ENCODE measurements around the gene AREL1.
A peak's percentile ranks its signal among the peaks of the same experiment; 100 is the strongest.
"Not testable (repeated sequence)": the region's sequence is repeated elsewhere in the genome, so short reads cannot be mapped to it uniquely, and the experiment has no call there.

The AREL1 gene, protein sequence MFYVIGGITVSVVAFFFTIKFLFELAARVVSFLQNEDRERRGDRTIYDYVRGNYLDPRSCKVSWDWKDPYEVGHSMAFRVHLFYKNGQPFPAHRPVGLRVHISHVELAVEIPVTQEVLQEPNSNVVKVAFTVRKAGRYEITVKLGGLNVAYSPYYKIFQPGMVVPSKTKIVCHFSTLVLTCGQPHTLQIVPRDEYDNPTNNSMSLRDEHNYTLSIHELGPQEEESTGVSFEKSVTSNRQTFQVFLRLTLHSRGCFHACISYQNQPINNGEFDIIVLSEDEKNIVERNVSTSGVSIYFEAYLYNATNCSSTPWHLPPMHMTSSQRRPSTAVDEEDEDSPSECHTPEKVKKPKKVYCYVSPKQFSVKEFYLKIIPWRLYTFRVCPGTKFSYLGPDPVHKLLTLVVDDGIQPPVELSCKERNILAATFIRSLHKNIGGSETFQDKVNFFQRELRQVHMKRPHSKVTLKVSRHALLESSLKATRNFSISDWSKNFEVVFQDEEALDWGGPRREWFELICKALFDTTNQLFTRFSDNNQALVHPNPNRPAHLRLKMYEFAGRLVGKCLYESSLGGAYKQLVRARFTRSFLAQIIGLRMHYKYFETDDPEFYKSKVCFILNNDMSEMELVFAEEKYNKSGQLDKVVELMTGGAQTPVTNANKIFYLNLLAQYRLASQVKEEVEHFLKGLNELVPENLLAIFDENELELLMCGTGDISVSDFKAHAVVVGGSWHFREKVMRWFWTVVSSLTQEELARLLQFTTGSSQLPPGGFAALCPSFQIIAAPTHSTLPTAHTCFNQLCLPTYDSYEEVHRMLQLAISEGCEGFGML

DNA sequence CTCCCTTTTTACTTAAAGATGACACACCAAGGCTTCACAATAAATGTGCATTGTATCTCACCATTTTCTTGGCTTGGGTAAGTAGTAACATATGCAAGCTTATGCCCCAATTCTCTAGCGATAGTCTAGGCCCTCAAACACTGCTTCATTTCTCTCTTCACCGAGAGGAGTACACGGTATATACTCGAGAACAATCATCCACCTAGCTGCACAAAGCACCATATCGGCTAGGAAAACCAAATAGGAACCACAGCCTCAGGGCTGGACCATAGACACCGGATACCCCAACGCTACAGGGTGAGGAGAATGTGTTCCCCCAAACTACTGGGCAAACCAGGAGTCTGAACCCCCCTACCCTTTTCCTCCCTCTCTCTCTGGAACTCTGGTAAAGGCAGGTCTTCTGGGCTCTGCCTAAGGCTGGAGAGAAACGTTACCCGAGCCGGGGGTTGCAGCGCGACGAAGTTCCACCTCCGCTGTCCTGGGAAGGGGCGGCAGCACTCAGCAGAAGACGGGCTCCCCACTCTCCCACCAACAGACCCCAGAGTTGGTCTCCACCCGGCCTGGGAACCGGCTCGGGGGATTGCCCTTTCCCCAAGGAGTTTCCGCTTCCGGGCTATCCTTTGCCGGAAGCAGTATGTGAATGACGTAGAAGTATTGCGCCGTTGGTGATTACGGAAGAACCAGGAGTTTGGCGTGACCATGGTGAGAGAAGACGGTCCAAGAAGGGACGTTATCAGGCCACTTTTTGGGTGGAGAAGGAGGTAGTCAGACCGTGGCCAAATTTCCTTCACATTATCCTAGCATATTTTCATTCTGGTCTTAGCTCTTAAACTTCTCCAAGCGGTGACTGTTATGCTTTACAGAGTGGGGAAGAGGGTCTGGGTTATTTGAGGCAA, at the start of gene AREL1, which contains the start of gene FCF1:
Gene AREL1 (minus strand): TSS at position 582 of the 896 bp plus-strand sequence. CDS start 27,465 bp downstream, outside the sequence.
Gene FCF1 (plus strand): TSS at position 646 of the 896 bp plus-strand sequence. CDS start 54 bp downstream, at position 700.
- peak; percentile 90 for DNase-seq (ENCODE audit: low read depth)
- TF ChIP-seq, protein P1, sequence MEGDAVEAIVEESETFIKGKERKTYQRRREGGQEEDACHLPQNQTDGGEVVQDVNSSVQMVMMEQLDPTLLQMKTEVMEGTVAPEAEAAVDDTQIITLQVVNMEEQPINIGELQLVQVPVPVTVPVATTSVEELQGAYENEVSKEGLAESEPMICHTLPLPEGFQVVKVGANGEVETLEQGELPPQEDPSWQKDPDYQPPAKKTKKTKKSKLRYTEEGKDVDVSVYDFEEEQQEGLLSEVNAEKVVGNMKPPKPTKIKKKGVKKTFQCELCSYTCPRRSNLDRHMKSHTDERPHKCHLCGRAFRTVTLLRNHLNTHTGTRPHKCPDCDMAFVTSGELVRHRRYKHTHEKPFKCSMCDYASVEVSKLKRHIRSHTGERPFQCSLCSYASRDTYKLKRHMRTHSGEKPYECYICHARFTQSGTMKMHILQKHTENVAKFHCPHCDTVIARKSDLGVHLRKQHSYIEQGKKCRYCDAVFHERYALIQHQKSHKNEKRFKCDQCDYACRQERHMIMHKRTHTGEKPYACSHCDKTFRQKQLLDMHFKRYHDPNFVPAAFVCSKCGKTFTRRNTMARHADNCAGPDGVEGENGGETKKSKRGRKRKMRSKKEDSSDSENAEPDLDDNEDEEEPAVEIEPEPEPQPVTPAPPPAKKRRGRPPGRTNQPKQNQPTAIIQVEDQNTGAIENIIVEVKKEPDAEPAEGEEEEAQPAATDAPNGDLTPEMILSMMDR (conservative IDR thresholded peaks at IDR 0.05; ENCODE audit: control insufficient read depth, insufficient read depth, low read depth, low read length), result no peak
- H3K4me3 ChIP-seq (ENCODE audit: control insufficient read depth, low read depth, low read length), result peak within 1 kb of the TSS; percentile 87

DNA sequence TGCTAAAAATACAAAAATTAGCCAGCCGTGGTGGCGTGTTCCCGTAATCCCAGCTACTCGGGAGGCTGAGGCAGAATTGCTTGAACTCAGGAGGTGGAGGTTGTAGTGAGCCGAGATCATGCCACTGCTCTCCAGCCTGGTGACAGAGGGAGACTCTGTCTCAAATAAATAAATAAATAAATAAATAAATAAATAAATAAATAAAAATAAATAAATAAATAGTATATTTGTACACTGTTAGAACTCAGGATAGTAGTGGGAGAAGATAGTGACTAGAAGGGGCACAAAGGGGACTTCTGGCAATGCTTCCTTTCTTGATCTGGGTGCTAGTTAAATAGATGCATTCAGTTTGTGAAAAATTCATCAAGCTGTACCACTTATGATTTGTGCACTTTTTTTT, 45.6 kb upstream of the AREL1 start:
- not testable (repeated sequence) for DNase-seq (ENCODE audit: low read depth); H3K4me3 ChIP-seq (ENCODE audit: control insufficient read depth, low read depth, low read length)

DNA sequence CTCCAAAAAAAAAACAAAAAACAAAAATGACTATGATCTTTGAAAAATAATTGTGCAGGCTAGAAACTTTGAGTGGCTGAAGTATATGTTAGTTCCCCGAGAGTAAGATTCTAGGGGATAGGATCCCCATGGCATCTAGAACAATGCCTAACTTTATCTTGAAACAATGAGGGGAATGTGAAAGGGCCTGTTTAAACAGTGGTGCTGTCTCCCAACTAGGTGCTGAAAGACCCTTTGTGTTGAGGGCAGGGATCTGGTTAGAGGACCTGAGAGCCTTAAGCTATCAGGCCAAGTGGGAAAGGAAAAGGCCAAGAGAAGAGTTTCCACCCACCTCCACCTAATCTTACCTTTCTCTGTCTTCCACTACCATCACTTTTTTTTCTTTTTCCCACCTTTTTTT, 43.4 kb upstream of the AREL1 start:
- DNase-seq (ENCODE audit: low read depth), result no peak
- no peak overlapping the region for H3K4me3 ChIP-seq (ENCODE audit: control insufficient read depth, low read depth, low read length)
- TF ChIP-seq, protein P1 (conservative IDR thresholded peaks at IDR 0.05; ENCODE audit: control insufficient read depth, insufficient read depth, low read depth, low read length), result no peak

DNA sequence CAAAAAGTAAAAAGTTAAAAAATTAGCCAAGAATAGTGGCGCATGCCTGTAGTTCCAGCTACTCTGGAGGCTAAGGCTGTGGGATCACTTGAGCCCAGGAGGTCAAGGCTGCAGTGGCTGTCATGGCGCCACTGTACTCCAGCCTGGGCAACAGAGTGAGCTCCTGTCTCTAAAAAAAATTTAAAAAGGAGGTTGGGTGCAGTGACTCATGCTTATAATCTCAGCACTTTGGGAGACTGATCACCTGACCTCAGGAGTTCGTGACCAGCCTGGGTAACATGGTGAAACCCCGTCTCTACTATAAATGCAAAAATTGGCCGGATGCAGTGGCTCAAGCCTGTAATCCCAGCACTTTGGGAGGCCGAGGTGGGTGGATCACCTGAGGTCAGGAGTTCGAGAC, 42.0 kb upstream of the AREL1 start:
- no peak overlapping the region for H3K4me3 ChIP-seq (ENCODE audit: control insufficient read depth, low read depth, low read length)
- TF ChIP-seq, protein P1 (conservative IDR thresholded peaks at IDR 0.05; ENCODE audit: control insufficient read depth, insufficient read depth, low read depth, low read length), result no peak
- no peak for DNase-seq (ENCODE audit: low read depth)

DNA sequence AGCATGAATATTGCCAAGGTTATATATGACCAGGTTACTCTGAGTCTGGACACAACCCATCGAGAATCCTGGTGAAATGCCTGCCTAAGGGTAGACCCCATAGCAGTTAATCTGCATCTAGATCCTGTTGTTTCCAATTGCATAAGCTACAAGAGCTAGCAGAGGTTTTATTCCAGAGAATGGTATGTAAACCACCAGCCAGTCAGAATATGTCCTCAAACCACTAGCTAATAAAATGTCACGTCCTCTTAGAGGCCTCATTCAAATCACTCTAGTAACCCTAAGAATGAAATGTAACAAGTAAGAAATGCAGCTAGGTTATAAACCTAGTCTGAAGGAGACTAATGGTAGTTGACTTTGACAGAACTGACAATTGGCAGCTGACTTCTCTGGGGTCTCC, 41.3 kb upstream of the AREL1 start:
- TF ChIP-seq, protein P1 (conservative IDR thresholded peaks at IDR 0.05; ENCODE audit: control insufficient read depth, insufficient read depth, low read depth, low read length), result no peak
- no peak overlapping the region for H3K4me3 ChIP-seq (ENCODE audit: control insufficient read depth, low read depth, low read length)

DNA sequence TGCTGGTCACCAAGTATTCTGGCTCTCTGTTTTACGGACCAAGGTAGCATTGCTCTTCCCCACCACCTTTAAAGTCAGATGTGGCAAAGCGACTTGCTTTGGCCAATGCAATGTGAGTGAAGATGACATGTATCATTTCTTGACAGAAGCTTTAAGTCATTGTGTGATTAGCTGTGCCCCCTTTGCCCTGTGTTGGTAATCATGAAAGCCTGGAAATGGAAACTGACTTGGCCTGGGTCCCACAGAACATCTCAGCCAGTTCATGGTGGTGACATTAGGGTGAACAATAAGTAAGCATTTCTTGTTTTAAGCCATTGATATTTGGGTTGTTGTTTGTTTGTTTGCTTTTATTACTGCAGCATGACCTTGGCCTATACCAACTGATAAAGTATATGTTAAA, 34.4 kb upstream of the AREL1 start:
- no peak for DNase-seq (ENCODE audit: low read depth)
- TF ChIP-seq, protein P1 (conservative IDR thresholded peaks at IDR 0.05; ENCODE audit: control insufficient read depth, insufficient read depth, low read depth, low read length), result no peak
- no peak overlapping the region for H3K4me3 ChIP-seq (ENCODE audit: control insufficient read depth, low read depth, low read length)

More for the DNA sequence above, 41.3 kb upstream of the AREL1 start:
- no peak for DNase-seq (ENCODE audit: low read depth)

Measured in fibroblast of mammary gland (primary cell).